Astrocyte (in vitro differentiated cells and primary cell): ENCODE data around the gene DLX6. TPM values are rescaled to one million over a fixed set of nuclear protein-coding genes. Genes with fewer than 3 reads are reported as not detected.

Source experiments
- DNase-seq: peaks from one replicate; pipeline ENCODE4 v3.0.0-alpha.2; 2010; ENCODE audit warnings: low read depth
- FAIRE-seq: peaks from 2 replicates; lab custom pipeline; 2011; peaks lifted over from hg19 to GRCh38; lab: Jason Lieb, UNC
- H2AFZ ChIP-seq: 2 replicates; pipeline ENCODE4 v1.6.0; 2012; ENCODE audit warnings: low read depth, low read length, inconsistent platforms
- H3K27ac ChIP-seq: 2 replicates; pipeline ENCODE4 v1.5.1; 2011; ENCODE audit warnings: low read depth, low read length, inconsistent platforms
- H3K27me3 ChIP-seq: 2 replicates; pipeline ENCODE4 v1.6.0; 2011; ENCODE audit warnings: low read length, inconsistent platforms; ENCODE audit not compliant: insufficient read depth
- H3K36me3 ChIP-seq: 2 replicates; pipeline ENCODE4 v1.5.1; 2011; ENCODE audit warnings: low read length, inconsistent platforms; ENCODE audit not compliant: insufficient read depth
- H3K4me1 ChIP-seq: 2 replicates; pipeline ENCODE4 v1.5.1; 2011; ENCODE audit warnings: low read length, inconsistent platforms; ENCODE audit not compliant: insufficient read depth
- H3K4me2 ChIP-seq: 2 replicates; pipeline ENCODE4 v1.6.0; 2012; ENCODE audit warnings: low read length, inconsistent platforms
- H3K4me3 ChIP-seq: 2 replicates; pipeline ENCODE4 v1.5.1; 2011; ENCODE audit warnings: low read depth, mild to moderate bottlenecking, low read length, inconsistent platforms; ENCODE audit not compliant: insufficient read depth
- H3K79me2 ChIP-seq: 2 replicates; pipeline ENCODE4 v1.6.0; 2012; ENCODE audit warnings: mild to moderate bottlenecking, low read length, inconsistent platforms; ENCODE audit not compliant: insufficient read depth
- H3K9ac ChIP-seq: 2 replicates; pipeline ENCODE4 v1.6.0; 2012; ENCODE audit warnings: mild to moderate bottlenecking, low read length, inconsistent platforms
- H3K9me3 ChIP-seq: 2 replicates; pipeline ENCODE4 v1.5.1; 2012; ENCODE audit warnings: low read depth, mild to moderate bottlenecking, low read length, inconsistent platforms; ENCODE audit not compliant: insufficient read depth
- H4K20me1 ChIP-seq: 2 replicates; pipeline ENCODE4 v1.6.0; 2012; ENCODE audit warnings: low read length, inconsistent platforms; ENCODE audit not compliant: insufficient read depth
- H3K27ac Mint-ChIP-seq: one replicate; pipeline ENCODE4 v1.8.0; 2021; ENCODE audit warnings: mild to moderate bottlenecking, mixed read lengths; ENCODE audit not compliant: unreplicated experiment
- H3K27me3 Mint-ChIP-seq: one replicate; pipeline ENCODE4 v1.8.0; 2021; ENCODE audit warnings: low read depth, mixed read lengths; ENCODE audit not compliant: unreplicated experiment
- H3K36me3 Mint-ChIP-seq: one replicate; pipeline ENCODE4 v1.8.0; 2021; ENCODE audit warnings: low read depth, mixed read lengths; ENCODE audit not compliant: unreplicated experiment
- H3K4me1 Mint-ChIP-seq: one replicate; pipeline ENCODE4 v1.8.0; 2021; ENCODE audit warnings: low read depth, mixed read lengths; ENCODE audit not compliant: unreplicated experiment
- H3K4me3 Mint-ChIP-seq: one replicate; pipeline ENCODE4 v1.8.0; 2021; ENCODE audit warnings: mild to moderate bottlenecking, moderate library complexity, mixed read lengths; ENCODE audit not compliant: unreplicated experiment
- H3K9me3 Mint-ChIP-seq: one replicate; pipeline ENCODE4 v1.8.0; 2021; ENCODE audit warnings: mild to moderate bottlenecking, mixed read lengths; ENCODE audit not compliant: unreplicated experiment
- EZH2 ChIP-seq: IDR thresholded peaks from 2 replicates; pipeline ENCODE4 v1.6.1; 2012; ENCODE audit warnings: mild to moderate bottlenecking, low read length, inconsistent platforms; ENCODE audit not compliant: insufficient read depth
- total RNA-seq: library from RNA; stranded (reverse); gene quantifications from 2 replicates; pipeline ENCODE4 v1.2.1, GENCODE V29; 2021
- TF ChIP-seq, protein P1 (sequence below): IDR thresholded peaks from 2 replicates; pipeline ENCODE4 v1.5.1; 2011; ENCODE audit warnings: low read depth, mild to moderate bottlenecking, inconsistent platforms, low read length, moderate library complexity; ENCODE audit not compliant: insufficient read depth

DLX6 gene
- total RNA-seq, 1 donor from 2014 or later, result 0.25 TPM

DNA sequence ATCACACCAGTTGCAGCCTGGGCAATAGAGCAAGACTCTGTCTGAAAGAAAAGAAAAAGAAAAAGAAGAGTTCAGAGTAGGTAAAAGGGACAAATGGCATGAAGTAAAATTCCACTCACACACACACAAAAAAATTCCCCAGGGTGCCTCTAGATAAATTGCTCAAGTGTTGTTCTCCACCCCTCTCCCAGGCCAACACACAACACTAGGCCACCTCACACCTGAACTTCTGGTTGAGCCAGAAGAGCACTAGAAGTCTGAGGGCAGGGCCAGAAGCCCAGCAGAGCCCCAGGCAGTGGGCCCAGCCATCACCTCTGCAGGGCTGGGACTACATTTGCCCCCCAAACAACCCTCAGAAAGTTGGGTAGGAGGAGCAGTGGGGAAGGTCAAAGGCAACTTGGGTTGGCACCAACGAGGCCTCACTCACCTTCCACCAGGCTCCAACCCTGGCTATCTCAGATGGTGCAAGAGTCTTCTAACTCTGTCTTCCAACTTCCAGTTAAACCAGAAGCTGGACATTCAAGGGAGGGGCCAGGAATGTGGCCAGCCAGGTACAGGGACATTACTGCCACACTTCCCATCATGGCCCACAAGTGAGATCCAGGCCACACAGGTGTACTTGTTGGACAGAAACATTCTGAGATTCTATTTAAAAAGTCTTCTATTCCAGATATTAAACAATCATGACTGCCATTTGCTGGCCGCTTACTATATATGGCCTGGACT lies 25.6 kb upstream of the DLX6 start:
- no peak overlapping the region for H3K9ac ChIP-seq
- H3K36me3 ChIP-seq, result no peaks in the 10 kb centered on the region
- no peaks in the 10 kb centered on the region for H3K79me2 ChIP-seq
- no peak overlapping the region for H2AFZ ChIP-seq
- no peaks in the 10 kb centered on the region for H3K9me3 ChIP-seq
- Mint-ChIP-seq H3K36me3 (no peaks in the 10 kb centered on the region), H3K4me3 (no peak overlapping the region), H3K27ac (no peak overlapping the region), H3K4me1 (no peaks in the 10 kb centered on the region), H3K27me3 (peaks cover 35% of the 10 kb centered on the region), H3K9me3 (no peaks in the 10 kb centered on the region)
- no peaks in the 10 kb centered on the region for H3K4me1 ChIP-seq
- TF ChIP-seq, protein P1, sequence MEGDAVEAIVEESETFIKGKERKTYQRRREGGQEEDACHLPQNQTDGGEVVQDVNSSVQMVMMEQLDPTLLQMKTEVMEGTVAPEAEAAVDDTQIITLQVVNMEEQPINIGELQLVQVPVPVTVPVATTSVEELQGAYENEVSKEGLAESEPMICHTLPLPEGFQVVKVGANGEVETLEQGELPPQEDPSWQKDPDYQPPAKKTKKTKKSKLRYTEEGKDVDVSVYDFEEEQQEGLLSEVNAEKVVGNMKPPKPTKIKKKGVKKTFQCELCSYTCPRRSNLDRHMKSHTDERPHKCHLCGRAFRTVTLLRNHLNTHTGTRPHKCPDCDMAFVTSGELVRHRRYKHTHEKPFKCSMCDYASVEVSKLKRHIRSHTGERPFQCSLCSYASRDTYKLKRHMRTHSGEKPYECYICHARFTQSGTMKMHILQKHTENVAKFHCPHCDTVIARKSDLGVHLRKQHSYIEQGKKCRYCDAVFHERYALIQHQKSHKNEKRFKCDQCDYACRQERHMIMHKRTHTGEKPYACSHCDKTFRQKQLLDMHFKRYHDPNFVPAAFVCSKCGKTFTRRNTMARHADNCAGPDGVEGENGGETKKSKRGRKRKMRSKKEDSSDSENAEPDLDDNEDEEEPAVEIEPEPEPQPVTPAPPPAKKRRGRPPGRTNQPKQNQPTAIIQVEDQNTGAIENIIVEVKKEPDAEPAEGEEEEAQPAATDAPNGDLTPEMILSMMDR, result no peak
- TF ChIP-seq EZH2, result no peak
- no peak overlapping the region for H3K4me3 ChIP-seq
- H3K27ac ChIP-seq, result no peak overlapping the region
- FAIRE-seq, result no peak
- H4K20me1 ChIP-seq, result no peaks in the 10 kb centered on the region
- H3K4me2 ChIP-seq, result no peak overlapping the region
- no peak for DNase-seq
- no peaks in the 10 kb centered on the region for H3K27me3 ChIP-seq

DNA sequence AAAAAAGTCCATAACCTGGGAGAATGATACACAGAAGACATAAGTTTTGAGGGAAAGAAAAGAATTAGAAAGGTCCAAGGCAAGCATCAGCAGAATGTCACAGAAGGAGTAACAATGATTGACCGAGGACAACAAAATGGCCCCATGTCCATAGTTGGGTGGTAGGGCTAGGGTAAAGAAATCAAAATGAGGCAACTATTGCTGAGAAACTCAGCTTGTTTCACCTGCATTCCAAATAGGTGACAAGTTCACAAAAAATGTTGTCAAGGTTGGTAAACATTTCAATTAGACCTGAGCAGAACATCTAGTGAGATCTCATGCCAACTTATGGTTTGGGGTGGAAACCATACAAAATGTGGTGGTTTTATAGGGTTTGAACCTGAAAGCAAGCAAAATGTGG lies 22.8 kb upstream of the DLX6 start:
- H3K27me3 ChIP-seq, result peaks cover 2% of the 10 kb centered on the region
- H2AFZ ChIP-seq, result no peak overlapping the region
- no peaks in the 10 kb centered on the region for H3K9me3 ChIP-seq
- H3K27ac ChIP-seq, result no peak overlapping the region
- H3K9ac ChIP-seq, result no peak overlapping the region
- no peaks in the 10 kb centered on the region for H3K79me2 ChIP-seq
- no peaks in the 10 kb centered on the region for H3K9me3 Mint-ChIP-seq
- H3K27ac Mint-ChIP-seq, result no peak overlapping the region
- H3K36me3 Mint-ChIP-seq, result no peaks in the 10 kb centered on the region
- H3K27me3 Mint-ChIP-seq, result peaks cover 44% of the 10 kb centered on the region
- H3K4me1 ChIP-seq, result no peaks in the 10 kb centered on the region
- DNase-seq (no peak), FAIRE-seq (no peak)
- H3K36me3 ChIP-seq, result no peaks in the 10 kb centered on the region
- H3K4me3 Mint-ChIP-seq, result no peak overlapping the region
- H3K4me2 ChIP-seq, result no peak overlapping the region
- H4K20me1 ChIP-seq, result no peaks in the 10 kb centered on the region
- H3K4me3 ChIP-seq, result no peak overlapping the region
- TF ChIP-seq EZH2, result no peak
- TF ChIP-seq, protein P1, result no peak
- no peaks in the 10 kb centered on the region for H3K4me1 Mint-ChIP-seq

DNA sequence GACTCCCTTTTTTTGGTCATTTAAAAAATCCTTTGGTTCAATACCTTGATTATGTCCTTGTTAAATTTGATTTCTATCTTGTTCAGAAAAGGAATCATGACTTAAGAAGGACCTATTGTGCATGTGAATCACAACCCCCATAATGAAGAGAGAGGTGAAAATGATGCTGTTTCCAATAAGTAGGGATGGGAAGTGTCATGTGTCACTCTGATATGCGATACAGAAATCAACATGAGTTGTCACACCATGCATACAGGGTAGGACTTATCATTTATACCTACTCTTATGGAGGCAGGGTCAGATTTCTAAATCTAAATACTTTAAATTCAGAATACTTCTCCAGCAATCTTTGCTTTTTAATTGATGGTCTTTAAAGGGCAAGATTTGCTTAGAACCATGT lies 19.4 kb upstream of the DLX6 start:
- Histone ChIP-seq H4K20me1 (no peaks in the 10 kb centered on the region), H3K27ac (no peak overlapping the region), H3K9me3 (no peaks in the 10 kb centered on the region), H3K79me2 (no peaks in the 10 kb centered on the region), H3K9ac (no peak overlapping the region), H3K4me3 (no peak overlapping the region), H2AFZ (no peak overlapping the region), H3K4me1 (no peaks in the 10 kb centered on the region), H3K27me3 (peaks cover 28% of the 10 kb centered on the region), H3K4me2 (no peak overlapping the region), H3K36me3 (no peaks in the 10 kb centered on the region)
- Mint-ChIP-seq H3K36me3 (no peaks in the 10 kb centered on the region), H3K9me3 (no peaks in the 10 kb centered on the region), H3K27ac (no peak overlapping the region), H3K4me1 (no peaks in the 10 kb centered on the region), H3K4me3 (no peak overlapping the region), H3K27me3 (peaks cover 67% of the 10 kb centered on the region)
- no peak for TF ChIP-seq EZH2
- TF ChIP-seq, protein P1, result no peak
- FAIRE-seq (no peak), DNase-seq (no peak)
